ENCODE data around the gene KIF16B.

Gene KIF16B

DNA sequence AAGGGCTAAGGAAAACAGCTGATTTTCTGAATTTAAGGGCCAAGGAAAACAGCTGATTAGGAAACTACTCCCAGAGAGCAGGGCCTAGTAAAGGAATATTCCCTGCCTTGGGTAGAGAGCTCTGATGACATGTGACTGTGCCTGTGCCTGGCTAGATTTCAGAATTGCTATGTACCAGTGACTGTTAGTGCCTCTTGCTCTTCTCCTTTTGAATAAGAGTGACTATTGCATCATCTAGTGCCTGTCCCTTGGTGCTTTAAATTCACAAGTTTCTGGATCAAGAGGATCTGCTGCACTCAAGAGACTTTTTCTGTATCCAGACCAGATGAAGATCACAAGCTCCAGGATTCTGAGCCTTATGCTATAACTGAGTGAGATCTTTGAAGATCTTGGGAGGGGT, 332.9 kb downstream of the KIF16B start:
- no peak for TF ChIP-seq CTCF (IDR thresholded peaks at IDR 0.05)

DNA sequence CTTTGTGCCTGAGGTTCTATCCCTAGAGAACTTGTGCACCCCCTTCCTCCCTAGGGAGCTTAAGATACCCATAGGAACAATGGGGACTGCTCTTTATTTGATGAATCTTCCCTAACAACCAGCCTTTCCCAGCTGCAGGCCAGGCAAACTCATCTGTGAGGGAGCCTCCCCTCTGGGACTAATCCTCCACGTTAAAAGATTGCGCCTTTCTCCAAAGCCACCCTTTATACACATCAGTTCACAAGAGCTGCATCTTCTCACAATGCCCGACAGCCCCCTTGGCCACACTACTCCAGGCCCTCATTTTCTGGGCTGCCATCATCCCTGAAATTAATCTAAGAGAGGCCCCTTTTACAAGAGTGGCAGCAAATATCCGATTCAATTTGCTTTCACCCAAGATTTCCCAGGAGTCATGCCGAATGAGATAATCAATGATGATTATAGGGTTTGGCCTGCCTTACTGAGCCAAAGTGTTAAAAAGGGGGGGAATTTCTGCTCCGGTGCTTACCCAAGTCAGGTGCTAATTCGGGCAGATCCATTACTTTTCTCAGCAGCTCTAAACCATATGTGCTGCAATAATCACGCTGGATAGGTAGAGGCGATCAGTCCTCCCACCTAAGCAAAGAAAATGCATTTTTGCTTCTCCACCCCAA, 336.5 kb downstream of the KIF16B start:
- TF ChIP-seq CTCF (IDR thresholded peaks at IDR 0.05) = no peak

- no peak for TF ChIP-seq CTCF (IDR thresholded peaks at IDR 0.05)
Measured at GRCh38 chr20:16230402-16230801, 342.8 kb downstream of the KIF16B start.

DNA sequence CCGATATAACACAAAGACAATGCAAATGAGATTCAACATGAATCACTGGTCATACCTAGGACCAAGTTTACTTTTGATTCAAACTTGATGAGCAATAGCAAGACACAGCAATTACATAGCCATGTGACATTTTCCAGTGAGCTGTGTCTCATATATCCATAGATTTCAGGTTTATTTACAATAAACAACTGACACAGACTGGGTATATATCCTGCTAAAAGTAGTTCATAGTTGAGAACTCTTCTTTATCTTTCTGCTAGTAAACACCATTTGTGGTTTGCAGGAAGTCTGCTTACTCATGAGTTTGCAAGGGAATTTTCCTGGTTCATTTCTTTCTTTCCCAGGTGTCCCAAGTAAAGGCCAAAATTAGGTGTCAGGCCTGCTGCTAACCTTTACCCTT, 343.4 kb downstream of the KIF16B start:
- TF ChIP-seq CTCF (IDR thresholded peaks at IDR 0.05) = no peak

DNA sequence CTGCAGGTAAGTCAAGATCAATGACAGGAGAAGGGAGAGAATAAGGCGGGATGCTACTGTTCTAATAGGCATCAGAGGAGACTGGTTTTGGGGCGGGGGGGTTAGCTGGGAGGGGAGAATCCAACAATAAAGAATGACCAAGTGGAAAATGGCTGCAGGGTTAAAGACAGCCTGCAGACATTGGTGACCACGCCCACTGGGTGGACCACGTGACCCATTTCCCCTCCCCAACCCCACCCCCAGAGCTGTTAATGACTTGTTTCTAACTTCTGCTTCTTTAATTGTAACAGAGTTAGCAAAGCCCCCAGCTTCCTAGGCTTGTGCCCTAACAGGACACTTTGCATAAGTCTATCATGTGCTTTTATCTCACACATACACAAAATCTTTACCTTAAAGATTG, 344.5 kb downstream of the KIF16B start:
- no peak for TF ChIP-seq CTCF (IDR thresholded peaks at IDR 0.05)

DNA sequence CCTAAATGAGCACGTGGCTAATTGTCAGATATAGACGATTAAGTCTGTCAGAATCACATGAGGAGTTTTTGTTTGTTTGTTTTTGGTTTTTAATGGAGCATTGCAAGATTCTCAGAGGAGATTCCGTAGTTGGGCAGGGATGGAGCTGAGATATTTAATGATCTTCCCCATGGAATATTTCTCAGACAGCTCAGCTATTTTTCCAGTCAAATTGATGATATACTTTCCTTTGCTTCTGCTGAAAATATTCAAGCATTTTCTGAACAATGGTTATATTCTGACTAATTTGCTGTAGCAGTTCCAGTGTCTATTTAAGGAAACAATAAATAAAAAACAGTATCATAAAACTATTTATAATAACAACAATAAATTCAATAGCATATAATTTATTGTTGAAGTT, 348.4 kb downstream of the KIF16B start:
- no peak for TF ChIP-seq CTCF (IDR thresholded peaks at IDR 0.05)

GRCh38 chr20:16222859-16223411, 350.3 kb downstream of the KIF16B start:
- no peak for TF ChIP-seq CTCF (IDR thresholded peaks at IDR 0.05)

Data from LNCAP (cell line).